ENCODE results near the gene TMEM184A.
A peak's percentile ranks its signal among the peaks of the same experiment; 100 is the strongest.

TMEM184A gene

DNA sequence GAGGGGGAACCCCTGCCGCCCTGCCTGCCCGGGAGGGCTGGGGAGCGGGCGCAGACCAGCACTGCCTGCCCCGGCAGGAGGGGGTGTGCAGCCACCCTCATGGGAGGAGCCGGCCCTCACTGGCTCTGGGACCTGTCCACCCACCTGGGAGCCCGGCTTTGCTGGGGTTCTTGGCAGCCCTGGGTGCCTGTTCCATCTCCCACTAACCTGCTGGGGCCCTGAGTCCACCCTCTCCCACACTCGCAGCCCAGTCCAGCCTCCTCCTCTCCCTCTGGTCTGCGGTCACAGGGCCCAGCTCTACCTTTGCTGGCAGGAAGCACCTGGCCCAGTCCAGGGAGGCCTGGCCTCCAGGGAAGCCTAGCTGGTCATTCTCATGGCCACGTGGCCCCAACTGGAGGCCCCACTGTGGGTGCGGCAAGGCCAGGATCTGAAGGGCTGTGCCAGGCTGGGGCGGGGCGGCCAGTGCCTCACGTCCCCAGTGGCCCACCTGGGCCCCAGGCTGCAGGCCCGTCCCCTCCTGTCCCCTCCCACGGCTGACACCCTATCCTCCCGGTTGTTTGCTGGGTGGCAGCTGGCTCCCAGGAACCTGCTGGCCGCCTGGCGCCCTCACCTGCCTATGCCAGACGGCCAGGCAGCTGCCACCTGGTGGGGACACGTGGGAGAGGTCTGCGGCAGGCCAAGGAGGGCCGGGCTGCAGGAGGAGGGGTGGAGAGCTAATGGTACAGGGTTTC, at the start of gene TMEM184A:
Gene TMEM184A (minus strand): TSS at position 393 of the 731 bp plus-strand sequence. CDS start 721 bp downstream, outside the sequence.
- DNase-seq (ENCODE audit: low read depth in 2 of 2) = peak in 1 of 2 donors; percentile 27

DNA sequence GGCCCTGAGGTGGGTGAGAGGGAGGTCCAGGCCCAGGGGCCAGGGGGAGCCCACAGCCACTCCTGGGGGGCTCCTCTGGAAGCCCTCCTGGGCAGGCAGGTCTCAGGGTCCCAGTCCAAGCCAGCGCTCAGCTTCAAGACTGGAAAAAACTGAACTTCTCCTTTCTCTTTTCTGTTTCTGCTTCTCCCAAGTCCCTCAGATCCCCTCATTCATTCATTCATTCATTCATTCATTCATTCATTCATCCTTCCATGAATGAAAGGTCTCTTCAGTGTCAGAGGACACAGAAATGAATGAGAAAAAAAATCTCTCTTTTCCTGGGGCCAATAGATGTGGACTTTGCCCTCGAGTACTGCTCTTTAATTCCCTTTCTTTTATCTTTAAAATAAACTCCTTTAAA, 48.4 kb upstream of the TMEM184A start:
- no peak for DNase-seq (ENCODE audit: low read depth in 2 of 2)

DNA sequence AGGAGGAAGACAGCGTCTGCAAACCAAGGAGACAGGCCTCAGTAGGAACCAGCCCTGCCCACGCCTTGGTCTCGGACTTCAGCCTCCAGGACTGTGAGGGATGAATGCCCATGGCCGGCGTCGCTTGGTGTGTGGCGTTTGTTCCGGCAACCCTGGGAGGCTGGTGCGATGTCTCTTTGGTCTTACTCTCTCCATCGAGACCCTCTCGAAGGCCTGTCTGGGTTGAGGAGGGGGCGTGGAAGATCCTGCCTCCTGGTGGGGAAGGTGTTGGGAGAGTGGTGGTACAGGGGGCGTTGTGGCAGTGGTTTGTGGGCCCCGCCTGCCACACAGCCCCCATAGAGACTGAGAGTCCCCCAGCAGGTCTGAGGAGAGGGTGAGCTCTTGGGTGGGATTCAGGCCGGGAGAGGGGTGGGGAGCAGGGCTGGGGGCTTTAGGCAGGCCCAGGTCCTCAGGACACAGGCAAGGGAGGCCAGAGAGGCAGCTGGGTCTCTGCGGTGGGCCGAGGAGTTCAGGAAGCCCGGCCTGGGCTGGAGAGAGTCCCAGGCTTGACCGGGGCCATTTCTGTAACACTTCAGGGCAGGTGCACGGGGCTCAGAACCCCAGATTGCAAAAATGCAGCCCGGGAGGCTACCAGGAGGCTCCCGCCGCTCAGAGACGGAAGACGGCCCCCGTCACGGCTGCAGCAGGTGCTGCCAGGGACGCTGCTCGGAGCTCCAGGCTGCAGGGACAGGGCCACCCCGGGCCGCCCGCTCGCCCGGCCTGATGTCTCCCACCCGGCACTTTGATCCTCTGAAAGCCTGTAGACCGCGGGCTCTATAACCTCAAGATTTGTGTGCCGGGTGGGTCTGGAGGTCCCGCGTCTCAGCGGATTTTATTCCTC, 47.6 kb upstream of the TMEM184A start:
- DNase-seq (ENCODE audit: low read depth in 2 of 2) = no peak

DNA sequence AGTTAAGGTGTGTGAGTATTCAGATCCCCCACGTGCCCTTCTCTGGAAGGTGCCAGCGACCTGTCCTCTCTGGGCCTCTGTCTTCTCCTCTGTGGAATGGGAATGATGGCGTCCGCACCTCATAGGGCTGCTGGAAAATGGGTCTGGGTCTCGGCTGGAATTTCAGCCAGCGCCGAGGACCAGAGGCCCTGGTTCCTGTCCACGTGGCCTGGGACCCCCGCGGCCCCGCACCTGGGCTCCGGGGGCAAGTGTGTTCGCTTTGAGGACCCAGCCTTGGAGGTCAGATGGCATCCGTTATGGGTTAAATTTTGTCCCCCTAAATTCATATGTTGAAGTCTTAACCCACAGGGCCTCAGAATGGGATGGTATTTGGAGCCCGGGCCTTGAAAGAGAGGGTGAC, 46.4 kb upstream of the TMEM184A start:
- no peak for DNase-seq (ENCODE audit: low read depth in 2 of 2)

DNA sequence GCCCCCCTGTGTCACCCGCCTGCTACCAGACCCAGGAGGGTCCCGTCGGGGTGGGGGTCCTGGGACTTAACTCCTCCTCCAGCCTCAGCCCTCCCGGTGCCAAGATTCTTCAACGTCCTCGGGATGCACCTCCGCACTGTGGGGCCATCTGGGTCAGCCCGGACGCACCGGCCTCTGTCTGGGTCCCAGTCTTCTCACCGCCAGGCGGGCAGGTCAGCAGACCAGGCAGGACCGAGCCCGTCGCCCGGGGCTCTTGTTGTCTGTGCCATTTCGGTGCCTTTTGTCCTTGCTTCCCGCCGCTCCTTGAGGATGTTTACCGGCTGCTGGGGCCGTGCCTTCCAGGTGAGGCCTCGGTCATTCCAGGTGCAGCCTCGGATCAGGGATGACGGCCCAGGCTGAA, 46.0 kb upstream of the TMEM184A start:
- DNase-seq (ENCODE audit: low read depth in 2 of 2) = no peak

DNA sequence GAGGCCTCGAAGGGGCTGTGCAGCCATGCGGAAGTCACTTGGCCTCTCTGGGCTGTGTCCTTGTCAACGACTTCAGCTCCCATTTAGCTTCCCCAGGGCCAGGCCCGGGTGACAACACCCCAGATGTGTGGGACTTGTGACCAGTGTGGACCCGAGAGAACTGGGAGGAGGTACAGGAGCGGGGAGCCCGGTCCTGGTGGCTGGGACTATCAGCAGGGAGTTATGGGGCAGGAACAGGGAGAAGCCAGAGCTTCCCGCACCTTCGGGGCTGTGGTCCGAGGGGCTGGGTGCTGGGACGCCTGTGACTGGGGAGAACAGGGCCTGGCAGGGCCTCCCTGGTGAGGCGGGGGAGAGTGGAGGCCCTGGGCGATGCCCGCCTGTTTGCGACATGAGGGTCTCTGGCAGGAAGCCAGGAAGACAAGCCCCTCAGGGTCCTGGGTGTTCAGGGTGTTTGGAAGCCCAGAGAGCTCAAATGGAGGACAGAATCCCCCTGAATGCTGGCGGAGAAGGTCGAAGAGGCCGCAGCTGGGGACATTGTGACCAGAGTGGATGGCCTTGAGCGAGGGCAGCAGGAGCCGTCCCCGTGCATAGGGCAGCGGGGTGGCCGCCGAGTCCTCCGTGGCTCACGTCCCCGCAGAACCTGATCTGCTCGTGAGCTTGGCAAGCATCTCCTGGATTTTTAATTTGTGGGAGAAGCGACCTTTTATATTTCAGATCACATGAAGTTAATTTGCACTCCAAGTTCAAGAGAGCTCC, 43.8 kb upstream of the TMEM184A start:
- DNase-seq (ENCODE audit: low read depth in 2 of 2) = no peak

DNA sequence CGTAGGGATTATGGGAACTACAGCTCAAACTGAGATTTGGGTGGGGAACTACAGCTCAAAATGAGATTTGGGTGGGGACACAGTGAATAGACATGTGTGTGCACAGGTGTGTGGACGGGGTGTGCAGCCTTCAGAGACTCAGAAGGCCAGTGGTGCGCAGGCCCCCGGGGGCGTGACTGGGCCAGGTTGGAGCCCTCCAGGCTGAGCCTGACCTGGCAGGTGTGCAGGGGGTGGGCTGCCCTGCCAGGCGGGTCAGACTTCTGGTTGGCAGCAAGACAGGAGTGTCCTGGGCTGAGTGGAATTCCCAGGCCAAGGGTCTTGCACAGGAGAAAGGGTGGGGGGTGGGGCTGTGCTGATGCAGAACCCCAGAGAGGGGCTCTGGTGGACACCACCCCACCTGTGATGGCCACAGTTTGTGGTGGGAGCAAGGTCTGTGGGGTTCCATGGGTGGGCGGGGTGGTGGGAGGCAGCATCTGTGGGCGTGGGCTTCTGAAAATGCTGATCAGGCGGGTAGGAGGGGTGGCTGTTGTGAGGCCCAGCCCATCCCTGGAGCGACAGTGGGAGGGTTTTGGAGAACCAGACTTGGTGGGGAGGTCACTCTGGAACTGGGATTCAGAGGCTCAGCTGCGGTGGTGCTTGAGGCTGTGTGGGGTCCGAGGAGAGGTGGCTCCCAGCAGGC, 43.1 kb upstream of the TMEM184A start:
- no peak for DNase-seq (ENCODE audit: low read depth in 2 of 2)

DNA sequence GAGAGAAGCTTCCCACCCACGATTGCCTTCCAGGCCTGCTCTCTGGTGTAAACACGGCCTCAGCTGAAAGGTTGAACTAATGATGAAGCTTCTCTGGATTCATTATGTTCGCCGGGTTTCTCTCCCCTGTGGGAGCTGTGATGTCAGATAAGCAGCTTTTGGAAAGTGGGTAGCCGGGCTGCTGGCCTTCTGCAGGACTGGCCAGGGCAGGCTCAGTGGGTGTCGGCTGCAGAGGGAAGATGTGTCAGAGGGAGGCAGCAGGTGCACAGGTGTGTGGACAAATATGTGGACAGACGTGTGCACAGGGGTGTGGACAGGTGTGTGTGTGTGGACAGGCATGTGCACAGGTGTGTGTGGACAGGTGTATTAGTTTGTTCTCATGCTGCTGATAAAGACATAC, 42.3 kb upstream of the TMEM184A start:
- DNase-seq (ENCODE audit: low read depth in 2 of 2) = no peak

DNA sequence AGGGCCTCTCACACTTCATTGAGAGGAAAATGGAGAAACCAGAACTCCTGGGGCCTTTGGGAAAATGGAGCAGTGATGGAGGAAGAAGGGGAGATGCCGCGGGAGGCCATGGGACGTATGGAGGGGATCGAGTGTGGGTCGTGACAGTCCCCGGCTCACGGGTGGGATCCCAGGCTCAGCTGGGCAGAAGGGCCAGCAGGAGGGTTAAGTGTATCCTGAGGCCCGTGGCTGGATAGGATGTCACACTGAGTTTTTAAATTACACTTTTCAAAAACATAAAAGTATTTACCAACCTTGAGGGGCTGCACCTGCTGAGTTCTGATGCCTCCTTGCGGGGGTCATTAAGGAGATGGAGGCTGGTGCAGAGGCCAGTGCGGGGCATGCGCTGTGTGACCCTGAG, 41.8 kb upstream of the TMEM184A start:
- DNase-seq (ENCODE audit: low read depth in 2 of 2) = no peak

DNA sequence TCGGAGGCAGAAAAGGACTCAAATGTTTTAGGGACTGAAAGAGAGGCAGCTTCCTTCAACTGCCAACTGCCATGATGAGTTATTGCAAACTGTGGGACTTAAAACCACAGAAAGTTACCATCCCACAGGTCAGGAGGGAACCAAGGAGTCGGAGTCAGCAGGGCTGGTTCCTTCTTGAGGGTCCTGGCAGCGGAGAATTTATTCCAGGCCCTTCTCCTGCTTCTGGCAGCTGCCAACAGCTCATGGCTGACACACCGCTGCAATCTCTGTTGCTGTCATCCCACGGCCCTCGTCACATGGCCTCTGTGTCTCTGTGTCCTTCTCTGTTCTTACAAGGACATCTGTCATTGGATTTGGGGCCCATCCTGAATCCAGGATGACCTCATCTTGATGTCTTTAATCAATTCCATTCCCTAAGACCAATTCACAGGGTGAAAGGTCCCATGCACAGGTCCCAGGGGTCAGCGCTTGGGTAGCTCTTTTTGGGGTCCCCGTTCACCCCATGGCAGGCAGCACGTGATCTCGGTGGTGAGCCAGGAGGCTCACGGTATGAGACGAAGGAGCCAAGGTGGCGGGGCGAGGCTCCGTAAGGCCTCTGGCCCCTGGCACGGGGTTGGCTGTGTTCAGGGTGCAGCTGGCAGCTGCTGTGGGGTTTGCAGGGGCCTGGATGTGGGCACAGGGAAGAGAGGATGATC, 41.2 kb upstream of the TMEM184A start:
- DNase-seq (ENCODE audit: low read depth in 2 of 2) = no peak

DNA sequence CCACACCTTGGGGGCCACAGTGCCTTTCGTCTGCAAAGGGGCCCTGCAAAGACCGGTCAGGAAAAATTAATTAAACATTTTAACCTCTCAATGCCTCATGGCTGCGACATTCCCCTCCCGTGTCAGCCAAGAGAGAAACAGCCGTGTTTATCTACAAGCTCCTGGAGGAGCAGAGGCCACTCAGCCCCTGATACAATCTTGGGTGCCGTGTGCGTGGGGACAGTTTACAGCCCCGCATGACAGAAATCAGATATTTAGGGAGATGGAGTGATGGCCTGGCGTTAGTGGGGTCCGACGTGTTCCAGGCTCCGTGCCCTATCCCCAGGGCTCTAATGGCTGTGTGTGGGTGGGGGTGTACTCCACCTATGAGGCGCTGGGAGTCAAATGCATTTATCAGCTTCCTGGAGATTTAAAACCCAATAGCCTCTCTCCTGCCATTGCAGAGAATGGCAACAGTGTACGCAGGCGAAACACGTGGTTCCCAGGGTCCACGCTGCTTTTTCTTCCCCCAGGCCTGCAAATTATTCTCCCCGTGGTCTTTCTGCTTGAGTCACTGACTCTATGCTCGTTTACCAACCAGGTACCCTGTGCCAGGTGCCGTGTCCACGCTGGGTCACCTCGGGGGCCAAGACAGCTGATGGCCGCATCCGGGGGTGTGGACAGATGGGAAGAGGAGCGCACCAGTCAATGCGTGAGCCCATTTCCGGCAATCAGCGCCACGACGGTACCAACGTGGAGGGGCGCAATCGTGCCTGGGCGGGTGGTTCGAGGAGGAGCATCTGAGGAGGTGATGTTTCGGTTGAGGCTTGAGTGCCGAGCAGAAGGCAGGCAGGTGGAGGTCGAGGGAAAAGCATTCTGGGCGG, 40.4 kb upstream of the TMEM184A start:
- no peak for DNase-seq (ENCODE audit: low read depth in 2 of 2)

DNA sequence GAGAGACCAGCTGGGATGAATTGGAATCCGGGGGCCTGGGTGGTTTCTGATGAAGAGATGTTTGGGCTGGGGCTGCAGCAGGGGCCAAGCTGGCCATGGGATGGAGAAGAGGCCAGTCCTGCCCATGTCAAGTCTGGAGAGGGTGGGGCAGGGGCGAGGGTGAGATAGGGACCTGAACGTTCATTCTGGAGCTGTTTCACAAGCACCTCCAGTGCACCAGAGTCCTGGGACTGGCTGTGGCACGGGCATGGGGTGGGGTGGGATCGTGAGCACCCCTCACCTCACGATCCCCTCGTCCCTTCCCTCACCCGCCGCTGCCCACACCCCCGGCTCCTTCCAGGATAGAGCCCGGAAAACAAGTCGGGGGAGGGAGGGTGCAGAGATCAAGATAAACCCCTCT, 39.6 kb upstream of the TMEM184A start:
- no peak for DNase-seq (ENCODE audit: low read depth in 2 of 2)

DNA sequence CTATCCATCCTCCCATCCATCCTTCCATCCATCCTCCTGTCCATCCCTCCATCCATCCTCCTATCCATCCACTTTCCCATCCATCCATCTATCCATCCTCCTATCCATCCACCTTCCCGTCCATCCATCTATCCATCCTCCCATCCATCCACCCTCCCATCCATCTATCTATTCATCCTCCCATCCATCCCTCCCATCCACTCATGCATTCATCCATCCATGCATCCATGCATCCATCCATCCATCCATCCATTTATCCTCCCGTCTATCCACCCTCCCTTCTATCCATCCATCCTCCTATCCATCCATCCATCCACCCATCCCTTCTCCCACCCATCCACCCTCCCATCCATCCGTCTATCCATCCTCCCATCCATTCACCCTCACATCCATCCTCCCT, 39.0 kb upstream of the TMEM184A start:
- no peak for DNase-seq (ENCODE audit: low read depth in 2 of 2)

DNA sequence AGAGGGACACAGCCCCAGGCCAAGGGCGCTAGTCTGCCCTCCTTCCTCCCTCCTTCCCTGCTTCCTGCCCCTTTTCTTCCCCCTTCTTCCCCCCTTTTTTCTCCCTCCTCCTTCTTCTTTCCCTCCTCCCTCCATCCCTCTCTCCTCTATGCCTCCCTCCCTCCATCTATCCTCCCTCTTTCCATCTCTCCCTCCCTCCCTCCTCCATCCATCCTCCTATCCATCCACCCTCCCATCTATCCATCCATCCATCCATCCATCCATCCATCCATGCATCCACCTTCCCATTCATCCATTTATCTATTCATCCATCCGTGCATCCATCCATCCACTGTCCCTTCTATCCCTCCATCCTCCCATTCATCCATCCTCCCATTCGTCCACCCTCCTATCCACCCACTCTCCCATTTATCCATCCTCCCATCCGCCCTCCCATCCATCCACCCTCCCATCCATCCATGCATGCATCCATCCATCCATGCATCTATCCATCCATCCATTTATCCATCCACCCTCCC, 38.0 kb upstream of the TMEM184A start:
- DNase-seq (ENCODE audit: low read depth in 2 of 2) = no peak

DNA sequence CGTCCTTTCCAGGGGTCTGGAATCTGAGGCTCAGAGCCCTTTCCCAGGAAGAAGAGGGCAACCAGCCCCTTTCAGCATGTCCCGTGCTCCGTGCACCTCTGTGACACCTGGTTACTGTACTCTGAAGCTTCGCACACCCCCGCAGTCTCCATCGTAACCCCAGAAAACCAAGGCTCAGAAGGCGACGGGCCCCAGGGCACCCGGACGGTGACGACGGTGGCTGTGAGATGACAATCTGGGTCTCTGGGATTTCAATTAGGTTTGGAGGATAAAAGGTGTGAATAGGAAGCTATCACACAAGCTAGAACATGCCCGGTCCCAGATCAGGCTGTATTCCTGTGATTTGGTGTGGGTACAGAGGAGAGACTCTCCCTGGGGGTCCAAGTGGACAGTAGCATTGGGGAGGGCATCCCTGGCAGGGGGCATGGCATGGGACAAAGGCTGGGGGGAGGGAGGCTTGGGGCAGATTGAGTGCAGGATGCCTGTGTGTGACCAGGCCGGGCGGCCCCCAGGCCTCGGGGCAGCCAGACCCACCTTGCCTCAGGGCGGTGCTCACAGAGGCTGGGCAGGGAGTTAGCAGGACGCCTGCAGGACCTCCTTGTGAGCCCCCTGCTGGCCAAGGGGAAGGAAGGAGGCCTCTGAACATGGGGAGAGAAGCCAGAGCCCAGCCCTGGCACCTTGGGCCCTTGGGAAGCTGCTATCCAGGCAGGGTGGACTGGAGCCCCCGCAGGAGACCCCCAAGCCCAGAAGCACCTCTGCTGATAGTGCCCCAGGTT, 37.3 kb upstream of the TMEM184A start:
- DNase-seq (ENCODE audit: low read depth in 2 of 2) = no peak

DNA sequence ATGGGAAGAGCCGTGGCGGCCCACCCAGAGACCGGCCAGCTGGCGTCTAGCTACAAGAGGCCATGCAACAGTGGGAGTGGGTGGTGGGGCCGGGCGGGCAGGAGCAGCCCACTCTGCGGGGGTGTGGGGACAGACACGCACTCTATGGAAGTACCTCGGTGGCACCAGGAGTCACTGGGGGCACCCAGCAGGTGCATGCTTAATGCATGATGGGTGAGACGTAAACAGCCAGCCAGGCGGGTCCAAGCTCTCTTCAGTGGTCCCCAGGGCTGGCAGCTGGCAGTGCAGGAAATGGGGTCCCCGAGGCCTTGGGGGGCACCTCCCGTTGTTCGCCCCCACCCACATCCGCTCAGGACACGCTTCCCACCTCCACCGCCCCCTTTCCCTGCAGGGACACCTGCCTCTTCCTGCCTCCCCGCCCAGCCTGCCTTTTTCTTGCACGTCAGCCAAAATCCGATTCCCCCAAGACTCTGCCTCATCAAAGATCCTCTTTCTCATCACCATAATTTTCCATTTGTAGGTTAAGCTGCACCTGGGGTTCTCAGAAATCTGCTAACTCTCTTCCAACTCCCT, 36.4 kb upstream of the TMEM184A start:
- DNase-seq (ENCODE audit: low read depth in 2 of 2) = no peak

DNA sequence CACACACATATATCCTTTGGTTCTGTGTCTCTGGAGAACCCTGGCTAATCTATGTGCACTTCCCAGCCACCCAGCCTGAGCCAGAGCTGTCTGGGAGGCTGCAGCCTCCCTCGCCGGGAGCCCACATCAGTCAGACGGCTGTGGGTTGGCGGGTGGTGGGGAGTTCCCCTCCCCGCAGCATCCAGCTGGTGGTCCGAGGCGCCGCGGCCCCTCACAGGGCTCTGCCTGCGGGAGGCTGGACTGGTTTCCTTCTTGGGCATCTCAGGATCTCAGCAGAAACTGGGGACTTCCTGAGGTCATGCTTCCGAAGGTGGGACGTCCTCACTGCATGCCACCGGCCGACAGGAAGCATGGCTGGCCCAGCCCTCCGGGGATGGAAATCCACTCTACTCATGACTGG, 35.9 kb upstream of the TMEM184A start:
- DNase-seq (ENCODE audit: low read depth in 2 of 2) = no peak

DNA sequence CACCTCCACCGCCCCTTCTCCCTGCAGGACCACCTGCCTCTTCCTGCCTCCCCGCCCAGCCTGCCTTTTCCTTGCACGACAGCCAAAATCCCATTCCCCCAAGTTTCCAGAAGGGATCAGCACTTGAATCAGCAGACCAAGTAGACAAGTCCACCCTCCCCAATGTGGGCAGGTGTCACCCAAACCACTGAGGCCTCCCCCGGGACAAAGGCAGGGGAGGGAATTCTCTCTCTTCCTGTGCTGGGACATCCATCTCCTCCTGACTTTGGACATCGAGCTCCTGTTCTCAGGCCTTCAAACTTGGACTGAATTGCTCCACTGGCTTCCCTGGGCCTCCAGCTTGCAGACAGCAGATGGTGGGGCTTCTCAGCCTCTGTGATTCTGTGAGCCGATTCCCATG, 35.4 kb upstream of the TMEM184A start:
- DNase-seq (ENCODE audit: low read depth in 2 of 2) = no peak

DNA sequence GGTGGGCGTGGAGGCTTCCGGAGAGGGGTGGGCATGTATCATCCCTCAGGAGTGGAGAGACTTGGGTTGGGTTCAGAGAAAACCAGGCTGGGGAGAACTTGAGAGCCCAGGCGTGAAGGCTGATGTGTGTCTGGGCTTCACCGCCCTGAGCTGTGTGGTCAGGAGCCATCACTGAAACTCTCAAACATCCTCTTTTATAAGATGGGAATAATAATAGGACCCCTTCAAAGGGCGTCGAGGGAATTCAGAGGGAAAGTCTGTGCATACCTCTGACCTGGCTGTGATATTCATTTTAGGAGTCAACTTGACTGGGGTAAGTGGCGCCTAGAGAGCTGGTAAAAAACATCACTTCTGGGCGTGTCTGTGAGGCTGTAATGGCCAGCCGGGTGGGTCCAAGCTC, 34.9 kb upstream of the TMEM184A start:
- DNase-seq (ENCODE audit: low read depth in 2 of 2) = no peak

All from stimulated activated CD8-positive, alpha-beta memory T cell treated with anti-CD3 and anti-CD28 coated beads, Interleukin-2, amount 100 ng/mL, for 48 hours (primary cell).